Colonic mucosa (tissue), 4 donors: Measurements from ENCODE around the gene WWC1. TPM values are rescaled to one million over a fixed set of nuclear protein-coding genes. Genes with fewer than 3 reads are reported as not detected.
A peak's percentile ranks its signal among the peaks of the same experiment; 100 is the strongest.

Source experiments
- DNase-seq: peaks from one replicate; pipeline ENCODE4 v3.0.0-alpha.2; 2020
- H3K27ac ChIP-seq: fragments of 200-600 bp; one replicate; pipeline ENCODE4 v1.8.0; 2021
- H3K27me3 ChIP-seq: fragments of 200-600 bp; one replicate; pipeline ENCODE4 v1.8.0; 2021
- H3K36me3 ChIP-seq: fragments of 200-600 bp; one replicate; pipeline ENCODE4 v1.8.0; 2021
- H3K4me1 ChIP-seq: fragments of 200-600 bp; one replicate; pipeline ENCODE4 v1.8.0; 2021; ENCODE audit warnings: mild to moderate bottlenecking
- H3K4me3 ChIP-seq: fragments of 200-600 bp; one replicate; pipeline ENCODE4 v1.8.0; 2021
- H3K9ac ChIP-seq, 2 donors: one replicate each; pipeline ENCODE4 v1.7.0; 2013; ENCODE audit warnings: control low read depth in 2 of 2, low read depth in 2 of 2, low read length in 2 of 2
- H3K9me3 ChIP-seq: fragments of 200-600 bp; one replicate; pipeline ENCODE4 v1.8.0; 2021
- intact Hi-C: fragments of 100-400 bp; cut with DNase I; formaldehyde crosslinking; loops from one replicate; pipeline ENCODE4 v1.14.1; 2022
- total RNA-seq, 2 donors: library from RNA; stranded (reverse); fragmentation: NEBNext Ultra II Directional in 1 of 2; extraction: Animal tissue kit (Norgen Biotek cat#: 25700) in 1 of 2; gene quantifications; one replicate each; pipeline ENCODE4 v1.2.1, GENCODE V29; 2021
- TF ChIP-seq, protein P1 (sequence below): fragments of 200-600 bp; IDR thresholded peaks from one replicate; pipeline ENCODE4 v1.8.0; 2022; ENCODE audit warnings: antibody characterized with exemption, mild to moderate bottlenecking
- donor health status: healthy.
- donor health status: DM: no; HTN: no; CAD: no.
- donor health status: DM: no; HTN: no; CAD: no.

Gene WWC1
- total RNA-seq, 2 donors from 2014 or later: 15.3 to 33.3 TPM

GRCh38 chr5:168312606-168313295 lies 21.3 kb downstream of the WWC1 start:
- Histone ChIP-seq H3K4me1 (peaks cover 6% of the 10 kb centered on the region), H3K9ac (no peak overlapping the region), H3K9me3 (no peaks in the 10 kb centered on the region), H3K4me3 (no peak overlapping the region), H3K36me3 (no peaks in the 10 kb centered on the region), H3K27me3 (no peaks in the 10 kb centered on the region), H3K27ac (no peak overlapping the region)
- TF ChIP-seq, protein P1, sequence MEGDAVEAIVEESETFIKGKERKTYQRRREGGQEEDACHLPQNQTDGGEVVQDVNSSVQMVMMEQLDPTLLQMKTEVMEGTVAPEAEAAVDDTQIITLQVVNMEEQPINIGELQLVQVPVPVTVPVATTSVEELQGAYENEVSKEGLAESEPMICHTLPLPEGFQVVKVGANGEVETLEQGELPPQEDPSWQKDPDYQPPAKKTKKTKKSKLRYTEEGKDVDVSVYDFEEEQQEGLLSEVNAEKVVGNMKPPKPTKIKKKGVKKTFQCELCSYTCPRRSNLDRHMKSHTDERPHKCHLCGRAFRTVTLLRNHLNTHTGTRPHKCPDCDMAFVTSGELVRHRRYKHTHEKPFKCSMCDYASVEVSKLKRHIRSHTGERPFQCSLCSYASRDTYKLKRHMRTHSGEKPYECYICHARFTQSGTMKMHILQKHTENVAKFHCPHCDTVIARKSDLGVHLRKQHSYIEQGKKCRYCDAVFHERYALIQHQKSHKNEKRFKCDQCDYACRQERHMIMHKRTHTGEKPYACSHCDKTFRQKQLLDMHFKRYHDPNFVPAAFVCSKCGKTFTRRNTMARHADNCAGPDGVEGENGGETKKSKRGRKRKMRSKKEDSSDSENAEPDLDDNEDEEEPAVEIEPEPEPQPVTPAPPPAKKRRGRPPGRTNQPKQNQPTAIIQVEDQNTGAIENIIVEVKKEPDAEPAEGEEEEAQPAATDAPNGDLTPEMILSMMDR: no peak
- DNase-seq: no peak
- intact Hi-C loops: no loop called here

- intact Hi-C loops: no loop called here
These were observed 22.3 kb downstream of the WWC1 start for GRCh38 chr5:168313596-168314204.

DNA sequence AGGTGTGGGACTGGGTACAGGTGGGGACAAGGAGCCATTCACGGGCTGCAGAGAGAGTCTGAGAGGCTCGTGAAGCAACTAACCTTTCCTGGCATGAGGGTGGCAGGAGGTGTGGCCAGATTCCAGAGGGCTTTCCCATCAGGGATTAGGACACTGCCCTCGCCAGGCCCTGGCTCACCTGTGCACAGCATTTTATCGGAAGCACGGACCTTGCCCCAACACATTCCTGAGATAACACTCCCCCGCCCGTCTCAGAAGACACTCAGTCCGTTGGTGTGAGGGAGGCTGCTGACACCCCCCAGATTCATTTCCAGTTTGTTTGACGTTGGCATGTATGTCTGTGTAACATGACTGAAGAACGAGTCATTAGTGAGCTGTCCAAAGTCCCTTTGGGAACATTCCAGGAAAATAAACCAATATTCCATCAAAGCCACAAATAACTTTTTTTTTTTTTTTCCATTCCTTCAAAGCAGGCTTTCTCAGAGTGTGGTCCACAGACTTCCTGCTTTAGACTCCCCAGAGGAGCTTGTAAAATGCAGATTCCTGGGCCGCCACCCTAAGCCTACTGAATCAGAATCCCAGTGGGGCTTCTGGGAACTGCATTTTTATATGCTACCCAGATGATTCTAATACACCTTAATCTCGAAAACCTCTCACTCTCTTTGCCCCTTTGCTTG lies 23.4 kb downstream of the WWC1 start:
- Histone ChIP-seq H3K36me3 (no peaks in the 10 kb centered on the region), H3K4me3 (no peak overlapping the region), H3K9ac (peak overlapping the region; percentile 27 to 58)

More at GRCh38 chr5:168313596-168314204, 22.3 kb downstream of the WWC1 start:
- no peak for DNase-seq
- no peaks in the 10 kb centered on the region for H3K9me3 ChIP-seq
- H3K27ac ChIP-seq: peak overlapping the region; percentile 58
- peaks cover 6% of the 10 kb centered on the region for H3K4me1 ChIP-seq
- H3K36me3 ChIP-seq: no peaks in the 10 kb centered on the region
- TF ChIP-seq, protein P1: no peak
- H3K4me3 ChIP-seq: no peak overlapping the region
- H3K9ac ChIP-seq: peak overlapping the region in 1 of 2 donors; percentile 63
- H3K27me3 ChIP-seq: no peaks in the 10 kb centered on the region

GRCh38 chr5:168315416-168316138 lies 24.1 kb downstream of the WWC1 start:
- Histone ChIP-seq H3K9me3 (no peaks in the 10 kb centered on the region), H3K27ac (peak overlapping the region; percentile 58), H3K27me3 (no peaks in the 10 kb centered on the region), H3K4me1 (peaks cover 6% of the 10 kb centered on the region), H3K9ac (peak overlapping the region; percentile 27 to 58), H3K4me3 (no peak overlapping the region), H3K36me3 (no peaks in the 10 kb centered on the region)
- DNase-seq: no peak
- TF ChIP-seq, protein P1: no peak
- intact Hi-C loops: no loop called here

More for the DNA sequence above, 23.4 kb downstream of the WWC1 start:
- Histone ChIP-seq H3K9me3 (no peaks in the 10 kb centered on the region), H3K27ac (peak overlapping the region; percentile 58), H3K4me1 (peaks cover 6% of the 10 kb centered on the region), H3K27me3 (no peaks in the 10 kb centered on the region)
- DNase-seq: peak; percentile 89
- intact Hi-C loops: no loop called here
- TF ChIP-seq, protein P1: no peak

DNA sequence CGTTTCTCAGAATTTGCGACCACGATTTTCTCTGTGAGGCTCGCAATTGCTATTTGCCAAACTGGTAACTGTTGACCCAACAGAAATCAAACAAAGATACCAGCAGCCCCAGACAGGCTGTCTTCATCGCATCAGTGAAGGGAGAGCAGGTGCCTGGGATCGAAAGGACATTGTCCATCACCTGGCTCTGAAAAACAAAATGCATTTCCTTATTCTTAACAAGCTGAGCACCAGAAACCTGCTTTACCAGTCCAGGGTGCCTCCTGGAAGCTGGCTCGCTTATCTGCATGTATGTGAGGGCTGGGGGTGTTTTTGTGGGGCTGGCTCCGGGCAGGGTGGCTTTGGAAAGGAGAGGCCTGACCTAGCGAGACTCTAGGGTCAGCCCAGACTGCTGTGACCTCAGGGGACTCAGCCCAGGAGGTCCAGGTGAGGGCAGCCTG lies 24.7 kb downstream of the WWC1 start:
- DNase-seq: peak; percentile 74
- intact Hi-C loops: no loop called here
- Histone ChIP-seq H3K4me3 (no peak overlapping the region), H3K4me1 (peaks cover 6% of the 10 kb centered on the region), H3K27me3 (no peaks in the 10 kb centered on the region), H3K9me3 (no peaks in the 10 kb centered on the region), H3K9ac (peak overlapping the region in 1 of 2 donors; percentile 58), H3K36me3 (no peaks in the 10 kb centered on the region), H3K27ac (peak overlapping the region; percentile 58)
- TF ChIP-seq, protein P1: no peak
